ENCODE results near the gene STARD3. TPM values are rescaled to one million over a fixed set of nuclear protein-coding genes. Genes with fewer than 3 reads are reported as not detected.

Gene STARD3
- total and polyA plus RNA-seq, 2 donors (not counting 3 experiments of a cell fraction or from before 2014, with no cell fraction given), result 51.0 to 75.7 TPM

DNA sequence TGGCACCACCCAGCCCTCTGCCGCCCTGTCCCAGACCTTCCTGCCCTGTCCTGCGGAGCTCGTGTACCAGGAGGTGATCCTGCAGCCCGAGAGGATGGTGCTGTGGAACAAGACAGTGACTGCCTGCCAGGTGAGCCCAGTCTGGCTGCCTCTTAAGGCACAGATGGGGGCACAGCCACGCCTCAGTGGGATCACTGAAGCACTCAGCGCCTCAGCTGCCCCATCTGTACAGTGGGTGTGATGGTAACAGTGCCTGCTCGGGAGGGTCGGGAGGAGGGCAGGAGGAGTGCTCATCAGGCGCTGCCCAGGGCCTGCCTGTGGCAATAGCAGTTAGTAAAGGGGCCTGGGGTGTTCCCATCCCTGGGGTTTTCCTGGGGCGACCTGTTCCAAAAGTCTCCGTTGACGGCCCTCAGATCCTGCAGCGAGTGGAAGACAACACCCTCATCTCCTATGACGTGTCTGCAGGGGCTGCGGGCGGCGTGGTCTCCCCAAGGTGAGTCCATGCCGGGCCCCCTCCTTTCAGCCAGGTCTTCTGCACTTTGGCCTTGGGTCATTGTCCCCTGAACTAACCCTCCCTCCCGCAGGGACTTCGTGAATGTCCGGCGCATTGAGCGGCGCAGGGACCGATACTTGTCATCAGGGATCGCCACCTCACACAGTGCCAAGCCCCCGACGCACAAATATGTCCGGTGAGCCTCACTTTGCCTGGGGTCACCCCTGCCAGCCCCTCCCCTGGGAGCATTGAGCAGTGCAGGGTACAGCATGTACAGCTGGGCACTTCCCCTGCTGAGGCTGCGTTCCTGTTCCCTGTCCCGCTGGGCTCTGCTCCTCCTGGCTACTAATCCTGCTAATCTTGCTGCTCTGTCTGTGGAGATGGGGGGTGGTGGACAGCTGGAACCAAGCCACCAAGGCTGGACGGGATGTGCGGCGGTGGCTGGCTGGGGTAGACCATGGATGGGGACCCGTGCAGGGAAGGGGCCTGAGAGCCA, 23.7 kb downstream of the STARD3 start:
- no peak for TF ChIP-seq JUN (IDR thresholded peaks at IDR 0.05; ENCODE audit: borderline replicate concordance, insufficient read depth, insufficient read length, low read depth)
- TF ChIP-seq, protein P1, sequence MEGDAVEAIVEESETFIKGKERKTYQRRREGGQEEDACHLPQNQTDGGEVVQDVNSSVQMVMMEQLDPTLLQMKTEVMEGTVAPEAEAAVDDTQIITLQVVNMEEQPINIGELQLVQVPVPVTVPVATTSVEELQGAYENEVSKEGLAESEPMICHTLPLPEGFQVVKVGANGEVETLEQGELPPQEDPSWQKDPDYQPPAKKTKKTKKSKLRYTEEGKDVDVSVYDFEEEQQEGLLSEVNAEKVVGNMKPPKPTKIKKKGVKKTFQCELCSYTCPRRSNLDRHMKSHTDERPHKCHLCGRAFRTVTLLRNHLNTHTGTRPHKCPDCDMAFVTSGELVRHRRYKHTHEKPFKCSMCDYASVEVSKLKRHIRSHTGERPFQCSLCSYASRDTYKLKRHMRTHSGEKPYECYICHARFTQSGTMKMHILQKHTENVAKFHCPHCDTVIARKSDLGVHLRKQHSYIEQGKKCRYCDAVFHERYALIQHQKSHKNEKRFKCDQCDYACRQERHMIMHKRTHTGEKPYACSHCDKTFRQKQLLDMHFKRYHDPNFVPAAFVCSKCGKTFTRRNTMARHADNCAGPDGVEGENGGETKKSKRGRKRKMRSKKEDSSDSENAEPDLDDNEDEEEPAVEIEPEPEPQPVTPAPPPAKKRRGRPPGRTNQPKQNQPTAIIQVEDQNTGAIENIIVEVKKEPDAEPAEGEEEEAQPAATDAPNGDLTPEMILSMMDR (IDR thresholded peaks at IDR 0.05; ENCODE audit: extremely low read depth in 1 of 2, insufficient read depth in 1 of 2, low read depth in 1 of 2, low read length in 2 of 2), result no peak
- TF ChIP-seq MYC (IDR thresholded peaks at IDR 0.05; ENCODE audit: low read depth, low read length), result no peak
- no peak for TF ChIP-seq EZH2 (IDR thresholded peaks at IDR 0.05; ENCODE audit: borderline replicate concordance, low read depth, low read length, severe bottlenecking)
- no peak for TF ChIP-seq POLR2AphosphoS5 (IDR thresholded peaks at IDR 0.05; ENCODE audit: insufficient read depth, low read depth, low read length)
- TF ChIP-seq POLR2A (IDR thresholded peaks at IDR 0.05; ENCODE audit: low read depth, low read length), result no peak
- TF ChIP-seq, protein P2, sequence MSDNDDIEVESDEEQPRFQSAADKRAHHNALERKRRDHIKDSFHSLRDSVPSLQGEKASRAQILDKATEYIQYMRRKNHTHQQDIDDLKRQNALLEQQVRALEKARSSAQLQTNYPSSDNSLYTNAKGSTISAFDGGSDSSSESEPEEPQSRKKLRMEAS (IDR thresholded peaks at IDR 0.05; ENCODE audit: insufficient read depth, insufficient read length), result no peak
- no peak for TF ChIP-seq FOS (IDR thresholded peaks at IDR 0.05; ENCODE audit: borderline replicate concordance, insufficient read depth, low read length)
- TF ChIP-seq GATA2 (IDR thresholded peaks at IDR 0.05; ENCODE audit: insufficient read depth, insufficient read length, low read depth, low read length), result no peak
- Histone ChIP-seq H3K27ac (ENCODE audit: insufficient read depth, low read depth, low read length) (no peak overlapping the region), H3K9me1 (replicated peaks; ENCODE audit: control insufficient read depth, extremely low read depth, insufficient read depth, low read length) (no peaks in the 10 kb centered on the region), H3K4me3 (replicated peaks in 1 of 3; ENCODE audit: insufficient read depth in 1 of 3, low read depth in 1 of 3, low read length in 3 of 3) (no peak overlapping the region), H3K79me2 (ENCODE audit: control insufficient read depth, insufficient read depth, low read length) (no peaks in the 10 kb centered on the region), H3K36me3 (ENCODE audit: control insufficient read depth in 2 of 2, extremely low read depth in 1 of 2, insufficient read depth in 2 of 2, low read length in 2 of 2) (peaks cover 0 to 2% of the 10 kb centered on the region in 2 experiments), H3K4me1 (ENCODE audit: control insufficient read depth, extremely low read depth, insufficient read depth, low read length) (peaks cover 16% of the 10 kb centered on the region), H3K9me3 (replicated peaks; ENCODE audit: control insufficient read depth, insufficient read depth, low read length) (no peaks in the 10 kb centered on the region), H3K9ac (replicated peaks; ENCODE audit: extremely low read depth, insufficient read depth, low read length) (no peak overlapping the region), H3K4me2 (ENCODE audit: insufficient read depth, low read length) (no peak overlapping the region), H4K20me1 (replicated peaks; ENCODE audit: control insufficient read depth, extremely low read depth, insufficient read depth, low read length) (no peaks in the 10 kb centered on the region), H3K27me3 (ENCODE audit: control insufficient read depth in 2 of 2, insufficient read depth in 2 of 2, low read length in 2 of 2) (no peaks in the 10 kb centered on the region), H2AFZ (ENCODE audit: low read depth, low read length) (no peak overlapping the region)
- intact Hi-C loops (cut with micrococcal nuclease), result no loop called here
- ChIA-PET POLR2A (interaction anchor here (1.7 kb wide), 1 partner anchor 10 kb away, joined by 3 read pairs; no protein-coding TSS in a partner anchor), CTCF (interaction anchor here (1.0 to 1.3 kb wide), 5 partner anchors 9 to 39 kb away, joined by 4 to 9 read pairs (median 5); no protein-coding TSS in a partner anchor)
- BruUV-seq (replicated peaks), result no TSS peak
- FAIRE-seq (no peak), DNase-seq (ENCODE audit: low read depth, low spot score) (peak; percentile 24)
- dilution Hi-C loops (cut with MboI; ENCODE audit: extremely low pct_ligation_motif_present, low sequenced_read_pairs), result no loop called here

Data from endothelial cell of umbilical vein (primary cell).